GM23338 (cell line): ENCODE data around the gene PCDH1.

Source experiments
- CREB1 ChIP-seq: fragments of 250-450 bp; sonication (Bioruptor Pico); IDR thresholded peaks from 2 replicates; pipeline ENCODE4 v1.5.0; 2020; ENCODE audit warnings: low read depth, mild to moderate bottlenecking, moderate library complexity
- EZH2 ChIP-seq: fragments of 200-600 bp; sonication (generic); IDR thresholded peaks from one replicate; pipeline ENCODE4 v1.8.0; 2017; ENCODE audit warnings: antibody characterized with exemption, mild to moderate bottlenecking, low read depth; ENCODE audit not compliant: unreplicated experiment
- EZH2phosphoT487 ChIP-seq: fragments of 200-600 bp; sonication (generic); IDR thresholded peaks from one replicate; pipeline ENCODE4 v1.8.1; 2018; ENCODE audit warnings: antibody characterized with exemption; ENCODE audit not compliant: unreplicated experiment
- POLR2AphosphoS5 ChIP-seq: IDR thresholded peaks from 2 replicates; pipeline ENCODE4 v1.6.1; 2016; ENCODE audit warnings: antibody characterized with exemption, low read depth
- TF ChIP-seq, protein P1 (sequence below), 2 experiments: fragments of 200-600 bp in 1 of 2; sonication (generic) in 1 of 2; conservative IDR thresholded peaks; 2 replicates each; pipeline versions ENCODE4 v1.5.1 to v1.6.1; 2016 to 2017; ENCODE audit warnings: antibody characterized with exemption in 2 of 2, low read depth in 2 of 2, mild to moderate bottlenecking in 2 of 2, moderate library complexity in 1 of 2
- TF ChIP-seq, protein P2 (sequence below): IDR thresholded peaks from one replicate; pipeline ENCODE4 v1.6.1; 2018; ENCODE audit warnings: antibody characterized with exemption; ENCODE audit not compliant: unreplicated experiment

DNA sequence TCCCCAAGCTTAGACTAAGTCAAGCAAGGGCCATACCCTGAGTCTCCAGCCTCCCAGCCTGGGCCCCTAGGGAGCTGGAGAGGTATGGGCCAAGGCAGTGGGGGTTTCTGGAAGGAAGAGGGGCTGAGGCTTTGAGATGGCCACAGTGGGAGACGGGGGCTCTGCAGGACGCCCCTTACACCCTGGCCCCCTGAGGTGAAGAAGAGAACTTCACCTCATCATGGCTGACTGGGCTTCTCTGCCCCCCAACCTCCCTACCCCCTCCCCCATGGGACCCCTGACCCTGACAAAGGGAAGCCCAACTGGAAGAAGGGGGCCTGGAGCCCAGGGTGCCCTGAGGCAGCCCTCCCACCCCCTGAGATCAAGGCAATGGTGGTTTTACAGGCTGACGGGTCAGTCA is 25.8 kb downstream of the PCDH1 start:
- no peak for TF ChIP-seq POLR2AphosphoS5
- no peak for TF ChIP-seq CREB1
- TF ChIP-seq, protein P1, sequence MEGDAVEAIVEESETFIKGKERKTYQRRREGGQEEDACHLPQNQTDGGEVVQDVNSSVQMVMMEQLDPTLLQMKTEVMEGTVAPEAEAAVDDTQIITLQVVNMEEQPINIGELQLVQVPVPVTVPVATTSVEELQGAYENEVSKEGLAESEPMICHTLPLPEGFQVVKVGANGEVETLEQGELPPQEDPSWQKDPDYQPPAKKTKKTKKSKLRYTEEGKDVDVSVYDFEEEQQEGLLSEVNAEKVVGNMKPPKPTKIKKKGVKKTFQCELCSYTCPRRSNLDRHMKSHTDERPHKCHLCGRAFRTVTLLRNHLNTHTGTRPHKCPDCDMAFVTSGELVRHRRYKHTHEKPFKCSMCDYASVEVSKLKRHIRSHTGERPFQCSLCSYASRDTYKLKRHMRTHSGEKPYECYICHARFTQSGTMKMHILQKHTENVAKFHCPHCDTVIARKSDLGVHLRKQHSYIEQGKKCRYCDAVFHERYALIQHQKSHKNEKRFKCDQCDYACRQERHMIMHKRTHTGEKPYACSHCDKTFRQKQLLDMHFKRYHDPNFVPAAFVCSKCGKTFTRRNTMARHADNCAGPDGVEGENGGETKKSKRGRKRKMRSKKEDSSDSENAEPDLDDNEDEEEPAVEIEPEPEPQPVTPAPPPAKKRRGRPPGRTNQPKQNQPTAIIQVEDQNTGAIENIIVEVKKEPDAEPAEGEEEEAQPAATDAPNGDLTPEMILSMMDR (conservative IDR thresholded peaks at IDR 0.05; ENCODE audit: low read depth in 2 of 2), result no peak
- TF ChIP-seq, protein P2, sequence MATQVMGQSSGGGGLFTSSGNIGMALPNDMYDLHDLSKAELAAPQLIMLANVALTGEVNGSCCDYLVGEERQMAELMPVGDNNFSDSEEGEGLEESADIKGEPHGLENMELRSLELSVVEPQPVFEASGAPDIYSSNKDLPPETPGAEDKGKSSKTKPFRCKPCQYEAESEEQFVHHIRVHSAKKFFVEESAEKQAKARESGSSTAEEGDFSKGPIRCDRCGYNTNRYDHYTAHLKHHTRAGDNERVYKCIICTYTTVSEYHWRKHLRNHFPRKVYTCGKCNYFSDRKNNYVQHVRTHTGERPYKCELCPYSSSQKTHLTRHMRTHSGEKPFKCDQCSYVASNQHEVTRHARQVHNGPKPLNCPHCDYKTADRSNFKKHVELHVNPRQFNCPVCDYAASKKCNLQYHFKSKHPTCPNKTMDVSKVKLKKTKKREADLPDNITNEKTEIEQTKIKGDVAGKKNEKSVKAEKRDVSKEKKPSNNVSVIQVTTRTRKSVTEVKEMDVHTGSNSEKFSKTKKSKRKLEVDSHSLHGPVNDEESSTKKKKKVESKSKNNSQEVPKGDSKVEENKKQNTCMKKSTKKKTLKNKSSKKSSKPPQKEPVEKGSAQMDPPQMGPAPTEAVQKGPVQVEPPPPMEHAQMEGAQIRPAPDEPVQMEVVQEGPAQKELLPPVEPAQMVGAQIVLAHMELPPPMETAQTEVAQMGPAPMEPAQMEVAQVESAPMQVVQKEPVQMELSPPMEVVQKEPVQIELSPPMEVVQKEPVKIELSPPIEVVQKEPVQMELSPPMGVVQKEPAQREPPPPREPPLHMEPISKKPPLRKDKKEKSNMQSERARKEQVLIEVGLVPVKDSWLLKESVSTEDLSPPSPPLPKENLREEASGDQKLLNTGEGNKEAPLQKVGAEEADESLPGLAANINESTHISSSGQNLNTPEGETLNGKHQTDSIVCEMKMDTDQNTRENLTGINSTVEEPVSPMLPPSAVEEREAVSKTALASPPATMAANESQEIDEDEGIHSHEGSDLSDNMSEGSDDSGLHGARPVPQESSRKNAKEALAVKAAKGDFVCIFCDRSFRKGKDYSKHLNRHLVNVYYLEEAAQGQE, result no peak
- TF ChIP-seq EZH2, result no peak
- TF ChIP-seq EZH2phosphoT487, result no peak
